ENCODE data around the gene BMP8A. TPM values are rescaled to one million over a fixed set of nuclear protein-coding genes. Genes with fewer than 3 reads are reported as not detected.

The BMP8A gene
- total and polyA plus RNA-seq, 9 of the 15 experiments (the other 6 are each of a cell fraction or from before 2014, with no cell fraction given): 0.05 to 0.31 TPM; not detected in 7

- H3K9ac ChIP-seq (ENCODE audit: insufficient read depth in 1 of 2, low read depth in 2 of 2, low read length in 2 of 2): no peak overlapping the region
- H3K4me2 ChIP-seq (ENCODE audit: insufficient read depth, low read length): no peak overlapping the region
- no peak for TF ChIP-seq PHF8 (IDR thresholded peaks at IDR 0.05; ENCODE audit: borderline replicate concordance, low read length)
- no peak for TF ChIP-seq NFE2L1 (tag; IDR thresholded peaks at IDR 0.05; ENCODE audit: borderline replicate concordance, low read depth)
- TF ChIP-seq, protein P1, sequence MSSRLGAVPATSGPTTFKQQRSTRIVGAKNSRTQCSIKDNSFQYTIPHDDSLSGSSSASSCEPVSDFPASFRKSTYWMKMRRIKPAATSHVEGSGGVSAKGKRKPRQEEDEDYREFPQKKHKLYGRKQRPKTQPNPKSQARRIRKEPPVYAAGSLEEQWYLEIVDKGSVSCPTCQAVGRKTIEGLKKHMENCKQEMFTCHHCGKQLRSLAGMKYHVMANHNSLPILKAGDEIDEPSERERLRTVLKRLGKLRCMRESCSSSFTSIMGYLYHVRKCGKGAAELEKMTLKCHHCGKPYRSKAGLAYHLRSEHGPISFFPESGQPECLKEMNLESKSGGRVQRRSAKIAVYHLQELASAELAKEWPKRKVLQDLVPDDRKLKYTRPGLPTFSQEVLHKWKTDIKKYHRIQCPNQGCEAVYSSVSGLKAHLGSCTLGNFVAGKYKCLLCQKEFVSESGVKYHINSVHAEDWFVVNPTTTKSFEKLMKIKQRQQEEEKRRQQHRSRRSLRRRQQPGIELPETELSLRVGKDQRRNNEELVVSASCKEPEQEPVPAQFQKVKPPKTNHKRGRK (tag; IDR thresholded peaks at IDR 0.05): no peak
- TF ChIP-seq PATZ1 (CRISPR knock-in tag; IDR thresholded peaks at IDR 0.05; ENCODE audit: borderline replicate concordance): no peak
- TF ChIP-seq DACH1 (IDR thresholded peaks at IDR 0.05; ENCODE audit: partially characterized antibody): no peak
- TF ChIP-seq GATA2 (CRISPR knock-in tag; IDR thresholded peaks at IDR 0.05): no peak
- no peaks in the 10 kb centered on the region for H3K79me2 ChIP-seq (ENCODE audit: control insufficient read depth, insufficient read depth, low read length)
- H3K4me3 ChIP-seq: no peak overlapping the region
- peaks cover 0 to 3% of the 10 kb centered on the region in 2 experiments; a peak in 1 of 5 replicates for H3K4me1 ChIP-seq (replicated peaks in 1 of 2; ENCODE audit: control insufficient read depth in 2 of 2, insufficient read depth in 2 of 2, low read length in 2 of 2)
- ChIA-PET CTCF (ENCODE audit: low intra/inter-chr PET ratio) (no interaction called here), POLR2A (interaction anchor here (0.7 to 1.1 kb wide), 2 partner anchors 37 to 40 kb away, joined by 3 to 4 read pairs; no protein-coding TSS in a partner anchor)
- in situ Hi-C loops (cut with MboI): loop anchor here (5.0 kb wide), 1 partner anchor 52 kb away; no protein-coding TSS in a partner anchor
- BruUV-seq (replicated peaks): no TSS peak
- no peaks in the 10 kb centered on the region for H3K9me1 ChIP-seq (ENCODE audit: control insufficient read depth, insufficient read depth, low read length)
- H2AFZ ChIP-seq (ENCODE audit: low read depth, low read length): no peak overlapping the region
- 0 out of 2 replicates have a peak, but pooled peaks cover 3% of the 10 kb centered on the region for H4K20me1 ChIP-seq (replicated peaks; ENCODE audit: control insufficient read depth, insufficient read depth, low read length)
- no peaks in the 10 kb centered on the region for H3K9me3 ChIP-seq (replicated peaks; ENCODE audit: control insufficient read depth, insufficient read depth, low read depth, low read length)
- DNase-seq (ENCODE audit: extremely low read depth in 1 of 4, low spot score in 3 of 4) (no peak), ATAC-seq (no peak), FAIRE-seq (no peak)
- 92% methylated on average over 14 of the region's 14 CpGs for WGBS (ENCODE audit: insufficient coverage, low coverage, missing lambda C conversion rate)
- intact Hi-C loops (cut with micrococcal nuclease): no loop called here
- no peak overlapping the region for H3K27ac ChIP-seq (ENCODE audit: extremely low read depth, low read depth, low read length)
- peaks cover 60% of the 10 kb centered on the region for H3K36me3 ChIP-seq (ENCODE audit: control insufficient read depth, insufficient read depth, low read length)
- H3K27me3 ChIP-seq (ENCODE audit: control insufficient read depth in 2 of 2, insufficient read depth in 2 of 2, low read length in 2 of 2): no peaks in the 10 kb centered on the region
These were observed 6.2 kb upstream of the BMP8A start for GRCh38 chr1:39485046-39485803.

Data from K562 (cell line).